Lung (tissue), 12 donors: ENCODE data around the gene KIDINS220. TPM values are rescaled to one million over a fixed set of nuclear protein-coding genes. Genes with fewer than 3 reads are reported as not detected.

ENCODE experiments used
- ATAC-seq: fragments of 200-7000 bp; cut with Tn5 transposase; one replicate; pipeline ENCODE4 v1.9.1; 2020; ENCODE audit warnings: moderate number of reproducible peaks; ENCODE audit not compliant: insufficient read depth, low FRiP score
- DNase-seq, 3 donors: peaks; one replicate each; pipeline ENCODE4 v3.0.0-alpha.2; 2013 to 2017
- H3K27ac ChIP-seq, 2 donors: one replicate each; pipeline ENCODE4 v1.5.1; 2013; ENCODE audit warnings: mild to moderate bottlenecking in 2 of 2, moderate library complexity in 2 of 2, control low read depth in 1 of 2, inconsistent platforms in 1 of 2, low read depth in 1 of 2, low read length in 1 of 2
- H3K27me3 ChIP-seq, 3 donors: one replicate each; pipeline ENCODE4 v1.5.1; 2013; ENCODE audit warnings: low read length in 2 of 3; ENCODE audit not compliant: control insufficient read depth in 3 of 3, insufficient read depth in 3 of 3
- H3K36me3 ChIP-seq, 4 donors: one replicate each; pipeline ENCODE4 v1.5.1; 2013; ENCODE audit warnings: low read length in 4 of 4, mild to moderate bottlenecking in 1 of 4, moderate library complexity in 1 of 4; ENCODE audit not compliant: control insufficient read depth in 4 of 4, insufficient read depth in 4 of 4
- H3K4me1 ChIP-seq, 5 donors: one replicate each; pipeline ENCODE4 v1.5.1; 2013; ENCODE audit warnings: low read length in 5 of 5, mild to moderate bottlenecking in 2 of 5, moderate library complexity in 1 of 5; ENCODE audit not compliant: control insufficient read depth in 5 of 5, insufficient read depth in 5 of 5
- H3K4me3 ChIP-seq: one replicate; pipeline ENCODE4 v1.5.1; 2013; ENCODE audit warnings: mild to moderate bottlenecking, control low read depth, moderate library complexity
- H3K9ac ChIP-seq, 2 donors: one replicate each; pipeline ENCODE4 v1.5.1; 2013; ENCODE audit warnings: low read length in 2 of 2, control low read depth in 1 of 2; ENCODE audit not compliant: insufficient read depth in 1 of 2
- H3K9me3 ChIP-seq, 4 donors: one replicate each; pipeline ENCODE4 v1.5.1; 2013; ENCODE audit warnings: low read length in 3 of 4, mild to moderate bottlenecking in 1 of 4, moderate library complexity in 1 of 4; ENCODE audit not compliant: control insufficient read depth in 4 of 4, insufficient read depth in 3 of 4
- CTCF ChIP-seq: IDR thresholded peaks from 2 replicates; pipeline ENCODE4 v1.5.1; 2012; ENCODE audit warnings: mild to moderate bottlenecking; ENCODE audit errors: control extremely low read depth, extremely low read depth
- WGBS, 2 donors: extraction: QIAGEN DNeasy Blood & Tissue Kit; methylation state at CpG; one replicate each; pipeline ENCODE4 v1.1.7; 2013; 5-methylcytosine and 5-hydroxymethylcytosine counted together
- polyA plus RNA-seq, 2 donors: library from polyadenylated mRNA; stranded (reverse); fragments of 200-250 nt; gene quantifications; one replicate each; pipeline ENCODE4 v1.2.1, GENCODE V29; 2013
- total RNA-seq, 2 donors: library from RNA; depleted of rRNA in 1 of 2; stranded (reverse); fragments of >200 nt in 1 of 2; gene quantifications; one replicate each; pipeline ENCODE4 v1.2.1, GENCODE V29; 2014 to 2021
- donor health status: control.
- donor health status: control.
- donor health status: Bipolar disorder and iron deficiency.
- donor health status: healthy.
- donor health status: DM: yes; HTN: yes; CAD: no.

The KIDINS220 gene
- total and polyA plus RNA-seq, 4 donors: 16.2 to 211 (median 36.4) TPM

- Histone ChIP-seq H3K4me1 (peaks cover 0 to 2% (median 0%) of the 10 kb centered on the region in 5 donors), H3K36me3 (peaks cover 5 to 31% (median 8%) of the 10 kb centered on the region in 4 donors), H3K27ac (peak overlapping the region in 1 of 2 donors; percentile 55), H3K27me3 (no peaks in the 10 kb centered on the region), H3K4me3 (no peak overlapping the region), H3K9ac (no peak overlapping the region), H3K9me3 (no peaks in the 10 kb centered on the region)
- no peak for DNase-seq
- no peak for ATAC-seq
- WGBS, 2 donors: 90 to 92% methylated on average over 5 of the region's 5 CpGs
- no peak for TF ChIP-seq CTCF
These were observed 18.2 kb downstream of the KIDINS220 start for GRCh38 chr2:8819194-8819593.

- WGBS, 2 donors: 95 to 99% methylated on average over 1 of the region's 1 CpG
These were observed 20.2 kb downstream of the KIDINS220 start for GRCh38 chr2:8817221-8817620.

DNA sequence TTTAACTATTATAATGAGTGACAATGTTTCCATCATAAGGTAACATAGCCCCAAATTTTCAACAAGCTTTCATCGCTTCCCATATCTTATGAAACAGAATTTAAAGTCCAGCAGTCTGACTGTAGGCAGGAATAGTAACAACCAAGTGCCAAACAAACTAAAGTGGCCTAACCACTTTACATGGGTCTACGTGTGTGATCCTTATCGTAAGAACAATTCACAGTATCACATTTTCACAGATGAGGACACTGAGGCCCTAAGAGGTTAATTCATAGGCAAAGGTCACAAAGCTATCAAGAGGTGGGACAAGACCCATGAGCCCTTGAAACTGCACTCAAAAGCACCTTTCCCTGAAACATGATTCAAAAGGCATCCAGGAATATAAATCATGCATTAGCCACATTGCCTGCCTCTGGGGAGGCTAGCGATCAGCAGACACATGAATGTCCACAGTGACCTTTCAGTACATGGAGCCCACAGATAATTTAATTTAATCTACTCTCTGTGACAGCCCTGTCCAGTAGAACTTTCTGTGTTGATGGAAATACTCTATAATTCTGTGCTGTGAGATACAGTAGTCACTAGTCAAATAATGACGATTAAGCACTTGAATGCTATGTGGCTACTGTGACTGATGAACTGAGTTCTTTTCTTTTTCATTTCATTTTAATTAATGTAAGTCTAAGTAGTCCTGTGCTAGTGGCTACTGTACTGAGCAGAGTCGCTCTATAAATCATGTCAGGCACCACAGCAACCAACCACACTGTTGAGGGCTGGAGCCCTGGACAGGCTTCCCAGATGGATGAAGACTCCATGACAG, 30.3 kb downstream of the KIDINS220 start:
- Histone ChIP-seq H3K9me3 (peaks cover 0 to 1% (median 0%) of the 10 kb centered on the region in 4 donors), H3K4me3 (no peak overlapping the region), H3K36me3 (peaks cover 21 to 45% (median 34%) of the 10 kb centered on the region in 4 donors), H3K4me1 (peaks cover 0 to 14% (median 9%) of the 10 kb centered on the region in 5 donors), H3K27me3 (no peaks in the 10 kb centered on the region), H3K27ac (peak overlapping the region; percentile 63 to 66), H3K9ac (no peak overlapping the region)
- DNase-seq (peak in 1 of 3 donors; percentile 27), ATAC-seq (peak; percentile 53)
- no peak for TF ChIP-seq CTCF
- WGBS, 2 donors: 77 to 92% methylated on average over 6 of the region's 6 CpGs

More at GRCh38 chr2:8817221-8817620, 20.2 kb downstream of the KIDINS220 start:
- Histone ChIP-seq H3K9ac (no peak overlapping the region), H3K4me3 (no peak overlapping the region), H3K9me3 (no peaks in the 10 kb centered on the region), H3K4me1 (no peaks in the 10 kb centered on the region), H3K27ac (no peak overlapping the region), H3K36me3 (peaks cover 7 to 35% (median 8%) of the 10 kb centered on the region in 4 donors), H3K27me3 (no peaks in the 10 kb centered on the region)
- TF ChIP-seq CTCF: no peak
- no peak for DNase-seq
- no peak for ATAC-seq
